K562 (cell line): ENCODE results near the gene OR2T34. TPM values are rescaled to one million over a fixed set of nuclear protein-coding genes. Genes with fewer than 3 reads are reported as not detected.
"Not testable (repeated sequence)": the region's sequence is repeated elsewhere in the genome, so short reads cannot be mapped to it uniquely, and the experiment has no call there.

Experiments used
- ATAC-seq: fragments of 200-7000 bp; cut with Tn5 transposase; 3 replicates; pipeline ENCODE4 v1.9.1; 2020; ENCODE audit warnings: moderate library complexity
- BruUV-seq: library from RNA; stranded (reverse); fragments of 400-500 nt; replicated peaks from 2 replicates; lab custom pipeline; 2021; lab: Mats Ljungman, UMichigan
- CTCF ChIA-PET: fragments of 300-600 bp; formaldehyde crosslinking; extraction: SDS; loops from one replicate; lab custom pipeline; 2021; ENCODE audit warnings: low intra/inter-chr PET ratio; lab: Yijun Ruan, JAX
- POLR2A ChIA-PET: fragments of 300-600, 350-650 bp; sonication (Branson Sonifier 250); formaldehyde crosslinking; extraction: SDS; loops from one replicate; lab custom pipeline; 2021; ENCODE audit warnings: antibody characterized with exemption, inconsistent platforms; lab: Yijun Ruan, JAX
- DNase-seq, 4 experiments: peaks; one replicate each; pipeline versions ENCODE4 v3.0.0 to v3.0.0-alpha.2; 2011 to 2018; ENCODE audit warnings: low spot score in 3 of 4, mixed read lengths in 3 of 4; ENCODE audit errors: extremely low read depth in 1 of 4
- FAIRE-seq: peaks from 2 replicates; lab custom pipeline; 2011; peaks lifted over from hg19 to GRCh38; lab: Jason Lieb, UNC
- H2AFZ ChIP-seq: 2 replicates; pipeline ENCODE4 v1.6.0; 2011; ENCODE audit warnings: low read depth, low read length, control low read depth, inconsistent platforms
- H3K27ac ChIP-seq: fragments of 200-600 bp; 3 replicates; pipeline ENCODE4 v1.8.0; 2011; ENCODE audit warnings: low read depth, mild to moderate bottlenecking, control low read depth, inconsistent platforms, low read length, moderate library complexity, mixed read lengths; ENCODE audit errors: extremely low read depth
- H3K27me3 ChIP-seq, 2 experiments: fragments of 300-600 bp in 1 of 2; 2 replicates in 1 of 2; 3 replicates in 1 of 2; pipeline versions ENCODE4 v1.6.0 to v1.8.0; 2011; ENCODE audit warnings: inconsistent platforms in 2 of 2, low read length in 2 of 2, mild to moderate bottlenecking in 1 of 2, mixed read lengths in 1 of 2, moderate library complexity in 1 of 2; ENCODE audit not compliant: control insufficient read depth in 2 of 2, insufficient read depth in 2 of 2
- H3K36me3 ChIP-seq: fragments of 300-600 bp; 3 replicates; pipeline ENCODE4 v1.8.0; 2011; ENCODE audit warnings: mild to moderate bottlenecking, low read length, inconsistent platforms; ENCODE audit not compliant: control insufficient read depth, insufficient read depth
- H3K4me1 ChIP-seq, 2 experiments: fragments of 200-600 bp in 1 of 2; replicated peaks in 1 of 2; 2 replicates in 1 of 2; 3 replicates in 1 of 2; pipeline versions ENCODE4 v1.5.1 to v1.8.0; 2011; ENCODE audit warnings: inconsistent platforms in 2 of 2, low read length in 2 of 2, mild to moderate bottlenecking in 1 of 2, mixed read lengths in 1 of 2, moderate library complexity in 1 of 2; ENCODE audit not compliant: control insufficient read depth in 2 of 2, insufficient read depth in 2 of 2
- H3K4me2 ChIP-seq: 2 replicates; pipeline ENCODE4 v1.6.1; 2011; ENCODE audit warnings: low read length, control low read depth, inconsistent platforms, mixed read lengths; ENCODE audit not compliant: insufficient read depth
- H3K4me3 ChIP-seq: fragments of 200-600 bp; sonication (generic), shearing (Covaris generic); 2 replicates; pipeline ENCODE4 v1.5.1; 2016; ENCODE audit warnings: control low read depth, inconsistent platforms
- H3K79me2 ChIP-seq: fragments of 200-600 bp; 3 replicates; pipeline ENCODE4 v1.8.0; 2011; ENCODE audit warnings: low read length, inconsistent platforms; ENCODE audit not compliant: control insufficient read depth, insufficient read depth
- H3K9ac ChIP-seq, 2 experiments: 2 replicates each; pipeline versions ENCODE4 v1.6.0 to v1.6.1; 2011; ENCODE audit warnings: low read depth in 2 of 2, low read length in 2 of 2, control low read depth in 1 of 2, inconsistent platforms in 1 of 2, mild to moderate bottlenecking in 1 of 2, mixed read lengths in 1 of 2; ENCODE audit not compliant: insufficient read depth in 1 of 2
- H3K9me1 ChIP-seq: one replicate; pipeline ENCODE4 v1.6.0; 2011; ENCODE audit warnings: inconsistent platforms, mild to moderate bottlenecking, low read length, moderate library complexity; ENCODE audit not compliant: control insufficient read depth, insufficient read depth
- H3K9me3 ChIP-seq: replicated peaks from 2 replicates; pipeline ENCODE4 v1.5.1; 2011; ENCODE audit warnings: low read depth, low read length, inconsistent platforms; ENCODE audit not compliant: control insufficient read depth, insufficient read depth
- H4K20me1 ChIP-seq: replicated peaks from 2 replicates; pipeline ENCODE4 v1.6.1; 2011; ENCODE audit warnings: low read length, inconsistent platforms, mixed read lengths; ENCODE audit not compliant: control insufficient read depth, insufficient read depth
- WGBS: fragments of 100-300 bp; shearing (Covaris generic); methylation state at CpG from one replicate; pipeline ENCODE4 v1.1.6; 2016; ENCODE audit warnings: low coverage, mixed read lengths; ENCODE audit not compliant: insufficient coverage; ENCODE audit errors: missing lambda C conversion rate; 5-methylcytosine and 5-hydroxymethylcytosine counted together
- in situ Hi-C: fragments of 300-500 bp; cut with MboI; formaldehyde crosslinking; loops from 4 replicates; pipeline ENCODE4 v1.15.0; 2018; ENCODE audit warnings: inconsistent platforms, mixed read lengths
- intact Hi-C: fragments of 100-400 bp; cut with micrococcal nuclease; formaldehyde crosslinking; loops from 2 replicates; pipeline ENCODE4 v1.14.2; 2022
- polyA plus RNA-seq, 8 experiments: library from polyadenylated mRNA; depleted of rRNA in 4 of 8; stranded (reverse) in 5 of 8; unstranded in 3 of 8; fragments of >200 nt; fragmentation: Nextera tagmentation in 2 of 8; fragmentation: Illumina TruSeq in 1 of 8; extraction: Ambion mirVana in 2 of 8; extraction: Trizol in 1 of 8; gene quantifications; 2 replicates each; pipeline versions ENCODE4 v1.2.1 to v1.2.3, GENCODE V29; 2011 to 2014; ENCODE audit warnings: inconsistent platforms in 1 of 8, missing spikeins in 1 of 8
- small RNA-seq: library from RNA; depleted of rRNA; stranded (forward); fragments of <200 nt; gene quantifications from one replicate; pipeline ENCODE3, GENCODE V24; 2014
- total RNA-seq, 7 experiments: library from RNA; depleted of rRNA in 6 of 7; stranded (reverse); fragments of >200 nt in 6 of 7; fragmentation: Illumina TruSeq in 2 of 7; extraction: Trizol in 2 of 7; gene quantifications; 2 replicates each; pipeline versions ENCODE4 v1.2.1 to v1.2.3, GENCODE V29; 2011 to 2021; ENCODE audit warnings: low replicate concordance in 1 of 7

Gene OR2T34
- total and polyA plus RNA-seq, 9 of the 15 experiments (the other 6 are each of a cell fraction or from before 2014, with no cell fraction given) = not detected

GRCh38 chr1:248547383-248547782 lies 27.2 kb downstream of the OR2T34 start:
- intact Hi-C loops, H3K9me3 ChIP-seq, H2AFZ ChIP-seq, H3K36me3 ChIP-seq, DNase-seq, H3K4me2 ChIP-seq, FAIRE-seq, POLR2A ChIA-PET, H3K4me1 ChIP-seq, H3K9me1 ChIP-seq, H3K79me2 ChIP-seq, H3K4me3 ChIP-seq, CTCF ChIA-PET, ATAC-seq, H3K27ac ChIP-seq, H3K27me3 ChIP-seq, H3K9ac ChIP-seq, BruUV-seq, H4K20me1 ChIP-seq: not testable (repeated sequence)
- WGBS = no CpG with 5 or more reads among the region's 2 CpGs
- in situ Hi-C loops = loop anchor here (5.0 kb wide), 1 partner anchor 45 kb away; no protein-coding TSS in a partner anchor

GRCh38 chr1:248537449-248537848 lies 37.1 kb downstream of the OR2T34 start:
- H3K4me3 ChIP-seq, H4K20me1 ChIP-seq, H3K4me1 ChIP-seq, in situ Hi-C loops, BruUV-seq, H3K27ac ChIP-seq, H3K9me1 ChIP-seq, H2AFZ ChIP-seq, POLR2A ChIA-PET, H3K9ac ChIP-seq, H3K27me3 ChIP-seq, H3K9me3 ChIP-seq, DNase-seq, H3K4me2 ChIP-seq, intact Hi-C loops, FAIRE-seq, ATAC-seq, H3K36me3 ChIP-seq, CTCF ChIA-PET, H3K79me2 ChIP-seq: not testable (repeated sequence)

Small RNAs within 50 kb of the gene (small RNA-seq; reads per million reads assigned to genes)
- not detected for gene RF00019

Other genes with a start within 250 kb of the OR2T34 start
Only the 7 nearest of the 15 such genes appear.
- not detected in 2 replicates for gene OR2T5, start 86.2 kb downstream of the OR2T34 start, total RNA-seq (2014; rRNA removed)
- not detected in 2 replicates for gene OR2T5, start 86.2 kb downstream of the OR2T34 start, total RNA-seq (2014; rRNA removed; fragmentation: Illumina TruSeq; extraction: Trizol)
- not detected in 2 replicates for gene OR2T5, start 86.2 kb downstream of the OR2T34 start, total RNA-seq (2015; rRNA removed; fragmentation: Illumina TruSeq; extraction: Trizol)
- gene OR2T5, start 86.2 kb downstream of the OR2T34 start, total RNA-seq (2021) = not detected in 2 replicates
- gene OR2T5, start 86.2 kb downstream of the OR2T34 start, polyA plus RNA-seq (2011; rRNA removed) = not detected in 2 replicates
- gene OR2T5, start 86.2 kb downstream of the OR2T34 start, polyA plus RNA-seq (2014; fragmentation: Illumina TruSeq; extraction: Trizol) = not detected in 2 replicates
- gene OR2T5, start 86.2 kb downstream of the OR2T34 start, polyA plus RNA-seq (2014; fragmentation: Nextera tagmentation; extraction: Ambion mirVana) = not detected
- not detected in 2 replicates for gene OR2T5, start 86.2 kb downstream of the OR2T34 start, polyA plus RNA-seq (2014; rRNA removed)
- gene OR2G6, start 66.7 kb downstream of the OR2T34 start, total RNA-seq (2014; rRNA removed) = not detected in 2 replicates
- gene OR2G6, start 66.7 kb downstream of the OR2T34 start, total RNA-seq (2014; rRNA removed; fragmentation: Illumina TruSeq; extraction: Trizol) = not detected in 2 replicates
- gene OR2G6, start 66.7 kb downstream of the OR2T34 start, total RNA-seq (2015; rRNA removed; fragmentation: Illumina TruSeq; extraction: Trizol) = not detected in 2 replicates
- gene OR2G6, start 66.7 kb downstream of the OR2T34 start, total RNA-seq (2021) = not detected in 2 replicates
- not detected in 2 replicates for gene OR2G6, start 66.7 kb downstream of the OR2T34 start, polyA plus RNA-seq (2011; rRNA removed)
- not detected in 2 replicates for gene OR2G6, start 66.7 kb downstream of the OR2T34 start, polyA plus RNA-seq (2014; fragmentation: Illumina TruSeq; extraction: Trizol)
- not detected for gene OR2G6, start 66.7 kb downstream of the OR2T34 start, polyA plus RNA-seq (2014; fragmentation: Nextera tagmentation; extraction: Ambion mirVana)
- 0.01 TPM in 1 of 2 replicates, not detected in the other for gene OR2G6, start 66.7 kb downstream of the OR2T34 start, polyA plus RNA-seq (2014; rRNA removed)
- not detected in 2 replicates for gene OR2T29, start 12.0 kb downstream of the OR2T34 start, total RNA-seq (2014; rRNA removed)
- gene OR2T29, start 12.0 kb downstream of the OR2T34 start, total RNA-seq (2014; rRNA removed; fragmentation: Illumina TruSeq; extraction: Trizol) = not detected in 2 replicates
- not detected in 2 replicates for gene OR2T29, start 12.0 kb downstream of the OR2T34 start, total RNA-seq (2015; rRNA removed; fragmentation: Illumina TruSeq; extraction: Trizol)
- not detected in 2 replicates for gene OR2T29, start 12.0 kb downstream of the OR2T34 start, total RNA-seq (2021)
- gene OR2T29, start 12.0 kb downstream of the OR2T34 start, polyA plus RNA-seq (2011; rRNA removed) = not detected in 2 replicates
- not detected in 2 replicates for gene OR2T29, start 12.0 kb downstream of the OR2T34 start, polyA plus RNA-seq (2014; fragmentation: Illumina TruSeq; extraction: Trizol)
- not detected for gene OR2T29, start 12.0 kb downstream of the OR2T34 start, polyA plus RNA-seq (2014; fragmentation: Nextera tagmentation; extraction: Ambion mirVana)
- gene OR2T29, start 12.0 kb downstream of the OR2T34 start, polyA plus RNA-seq (2014; rRNA removed) = not detected in 2 replicates
- not detected in 2 replicates for gene OR2T10, start 22.9 kb upstream of the OR2T34 start, total RNA-seq (2014; rRNA removed)
- gene OR2T10, start 22.9 kb upstream of the OR2T34 start, total RNA-seq (2014; rRNA removed; fragmentation: Illumina TruSeq; extraction: Trizol) = not detected in 2 replicates
- gene OR2T10, start 22.9 kb upstream of the OR2T34 start, total RNA-seq (2015; rRNA removed; fragmentation: Illumina TruSeq; extraction: Trizol) = not detected in 2 replicates
- not detected in 2 replicates for gene OR2T10, start 22.9 kb upstream of the OR2T34 start, total RNA-seq (2021)
- gene OR2T10, start 22.9 kb upstream of the OR2T34 start, polyA plus RNA-seq (2011; rRNA removed) = not detected in 2 replicates
- not detected in 2 replicates for gene OR2T10, start 22.9 kb upstream of the OR2T34 start, polyA plus RNA-seq (2014; fragmentation: Illumina TruSeq; extraction: Trizol)
- not detected for gene OR2T10, start 22.9 kb upstream of the OR2T34 start, polyA plus RNA-seq (2014; fragmentation: Nextera tagmentation; extraction: Ambion mirVana)
- gene OR2T10, start 22.9 kb upstream of the OR2T34 start, polyA plus RNA-seq (2014; rRNA removed) = not detected in 2 replicates
- not detected in 2 replicates for gene OR2T11, start 60.3 kb upstream of the OR2T34 start, total RNA-seq (2014; rRNA removed)
- not detected in 2 replicates for gene OR2T11, start 60.3 kb upstream of the OR2T34 start, total RNA-seq (2014; rRNA removed; fragmentation: Illumina TruSeq; extraction: Trizol)
- gene OR2T11, start 60.3 kb upstream of the OR2T34 start, total RNA-seq (2015; rRNA removed; fragmentation: Illumina TruSeq; extraction: Trizol) = not detected in 2 replicates
- not detected in 2 replicates for gene OR2T11, start 60.3 kb upstream of the OR2T34 start, total RNA-seq (2021)
- not detected in 2 replicates for gene OR2T11, start 60.3 kb upstream of the OR2T34 start, polyA plus RNA-seq (2011; rRNA removed)
- gene OR2T11, start 60.3 kb upstream of the OR2T34 start, polyA plus RNA-seq (2014; fragmentation: Illumina TruSeq; extraction: Trizol) = not detected in 2 replicates
- gene OR2T11, start 60.3 kb upstream of the OR2T34 start, polyA plus RNA-seq (2014; fragmentation: Nextera tagmentation; extraction: Ambion mirVana) = not detected
- not detected in 2 replicates for gene OR2T11, start 60.3 kb upstream of the OR2T34 start, polyA plus RNA-seq (2014; rRNA removed)
- not detected in 2 replicates for gene OR2T35, start 70.5 kb upstream of the OR2T34 start, total RNA-seq (2014; rRNA removed)
- gene OR2T35, start 70.5 kb upstream of the OR2T34 start, total RNA-seq (2014; rRNA removed; fragmentation: Illumina TruSeq; extraction: Trizol) = not detected in 2 replicates
- not detected in 2 replicates for gene OR2T35, start 70.5 kb upstream of the OR2T34 start, total RNA-seq (2015; rRNA removed; fragmentation: Illumina TruSeq; extraction: Trizol)
- not detected in 2 replicates for gene OR2T35, start 70.5 kb upstream of the OR2T34 start, total RNA-seq (2021)
- gene OR2T35, start 70.5 kb upstream of the OR2T34 start, polyA plus RNA-seq (2011; rRNA removed) = not detected in 2 replicates
- gene OR2T35, start 70.5 kb upstream of the OR2T34 start, polyA plus RNA-seq (2014; fragmentation: Illumina TruSeq; extraction: Trizol) = not detected in 2 replicates
- not detected for gene OR2T35, start 70.5 kb upstream of the OR2T34 start, polyA plus RNA-seq (2014; fragmentation: Nextera tagmentation; extraction: Ambion mirVana)
- gene OR2T35, start 70.5 kb upstream of the OR2T34 start, polyA plus RNA-seq (2014; rRNA removed) = not detected in 2 replicates
- not detected in 2 replicates for gene OR2T27, start 80.8 kb upstream of the OR2T34 start, total RNA-seq (2014; rRNA removed)
- not detected in 2 replicates for gene OR2T27, start 80.8 kb upstream of the OR2T34 start, total RNA-seq (2014; rRNA removed; fragmentation: Illumina TruSeq; extraction: Trizol)
- not detected in 2 replicates for gene OR2T27, start 80.8 kb upstream of the OR2T34 start, total RNA-seq (2015; rRNA removed; fragmentation: Illumina TruSeq; extraction: Trizol)
- gene OR2T27, start 80.8 kb upstream of the OR2T34 start, total RNA-seq (2021) = not detected in 2 replicates
- gene OR2T27, start 80.8 kb upstream of the OR2T34 start, polyA plus RNA-seq (2011; rRNA removed) = not detected in 2 replicates
- not detected in 2 replicates for gene OR2T27, start 80.8 kb upstream of the OR2T34 start, polyA plus RNA-seq (2014; fragmentation: Illumina TruSeq; extraction: Trizol)
- not detected for gene OR2T27, start 80.8 kb upstream of the OR2T34 start, polyA plus RNA-seq (2014; fragmentation: Nextera tagmentation; extraction: Ambion mirVana)
- gene OR2T27, start 80.8 kb upstream of the OR2T34 start, polyA plus RNA-seq (2014; rRNA removed) = not detected in 2 replicates